Activated CD8-positive, alpha-beta memory T cell treated with anti-CD3 and anti-CD28 coated beads for 36 hours (primary cell): ENCODE data around the gene CFB. TPM values are rescaled to one million over a fixed set of nuclear protein-coding genes. Genes with fewer than 3 reads are reported as not detected.
"Not testable (repeated sequence)": the region's sequence is repeated elsewhere in the genome, so short reads cannot be mapped to it uniquely, and the experiment has no call there.

Experiments used
- CTCF ChIA-PET: fragments of 350-600 bp; sonication (Branson Sonifier 250); formaldehyde crosslinking; loops from one replicate; lab custom pipeline; 2021; ENCODE audit warnings: antibody characterized with exemption; lab: Charles Lee
- POLR2A ChIA-PET: fragments of 350-600 bp; sonication (Branson Sonifier 250); formaldehyde crosslinking; loops from one replicate; lab custom pipeline; 2021; ENCODE audit warnings: antibody characterized with exemption; lab: Charles Lee
- total RNA-seq, 2 experiments: library from RNA; stranded (reverse); gene quantifications; one replicate each; pipeline ENCODE4 v1.2.3, GENCODE V29; 2021

Gene CFB
- total RNA-seq, 2 experiments from 2014 or later = not detected

- ChIA-PET CTCF (interaction anchor here (0.6 kb wide), 1 partner anchor 136 kb away, joined by 3 read pairs; no protein-coding TSS in a partner anchor), POLR2A (no interaction called here)
Measured at GRCh38 chr6:31965700-31966099, 19.8 kb downstream of the CFB start.

- CTCF ChIA-PET = interaction anchor here (0.5 kb wide), 1 partner anchor 900 kb away, joined by 6 read pairs; no protein-coding TSS in a partner anchor
- POLR2A ChIA-PET = no interaction called here
Measured at GRCh38 chr6:31966506-31966905, 20.6 kb downstream of the CFB start.

- CTCF ChIA-PET = interaction anchor here (0.5 kb wide), 1 partner anchor 900 kb away, joined by 6 read pairs; no protein-coding TSS in a partner anchor
- POLR2A ChIA-PET = no interaction called here
Measured at GRCh38 chr6:31966997-31967925, 21.4 kb downstream of the CFB start.

DNA sequence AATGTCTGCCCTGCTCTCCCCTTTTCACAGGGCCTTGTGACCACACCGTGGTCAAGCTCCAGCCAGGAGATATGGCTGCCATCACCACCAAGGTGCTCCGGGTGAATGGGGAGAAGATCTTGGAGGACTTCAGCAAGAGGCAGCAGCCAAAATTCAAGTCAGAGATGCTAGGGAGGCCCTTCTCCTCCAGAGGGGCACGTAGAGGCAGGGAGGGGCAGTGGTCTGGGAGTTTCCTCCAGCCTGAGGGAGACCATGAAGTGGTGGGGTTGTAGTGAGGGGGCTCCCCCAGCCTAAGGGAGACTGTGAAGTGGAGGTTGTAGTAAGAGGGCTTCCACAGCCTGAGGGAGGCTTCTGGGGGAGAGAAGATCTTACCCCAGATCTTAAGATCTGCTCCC is 22.0 kb downstream of the CFB start:
- CTCF ChIA-PET = interaction anchor here (0.6 to 6.3 kb wide), 2 partner anchors 9 to 56 kb away, joined by 3 to 31 read pairs; partner anchors contain the start of genes NELFE and SKIC2
- POLR2A ChIA-PET = interaction anchor here (1.3 kb wide), 1 partner anchor 9 kb away, joined by 4 read pairs; no protein-coding TSS in a partner anchor

DNA sequence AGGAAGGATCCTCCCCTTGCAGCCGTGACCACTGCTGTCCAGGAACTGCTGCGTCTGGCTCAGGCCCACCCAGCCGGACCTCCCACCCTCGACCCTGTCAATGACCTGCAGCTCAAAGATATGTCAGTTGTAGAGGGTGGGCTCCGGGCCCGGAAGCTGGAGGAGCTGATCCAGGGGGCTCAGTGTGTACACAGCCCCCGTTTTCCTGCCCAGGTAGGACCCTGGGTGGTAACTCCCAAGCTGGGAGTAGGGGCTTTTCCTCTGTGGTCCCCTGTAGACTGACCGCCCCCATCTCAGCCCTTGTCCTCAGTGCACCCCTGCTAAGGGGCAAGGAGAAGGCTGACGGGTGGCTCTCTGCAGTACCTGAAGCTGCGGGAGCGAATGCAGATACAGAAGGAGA is 22.4 kb downstream of the CFB start:
- POLR2A ChIA-PET = interaction anchor here (1.3 kb wide), 1 partner anchor 9 kb away, joined by 4 read pairs; no protein-coding TSS in a partner anchor
- CTCF ChIA-PET = interaction anchor here (0.6 to 6.3 kb wide), 2 partner anchors 10 to 56 kb away, joined by 3 to 31 read pairs; partner anchors contain the start of genes NELFE and SKIC2

- POLR2A ChIA-PET = interaction anchor here (1.3 kb wide), 1 partner anchor 10 kb away, joined by 4 read pairs; no protein-coding TSS in a partner anchor
Measured at GRCh38 chr6:31968791-31969711, 23.2 kb downstream of the CFB start.

DNA sequence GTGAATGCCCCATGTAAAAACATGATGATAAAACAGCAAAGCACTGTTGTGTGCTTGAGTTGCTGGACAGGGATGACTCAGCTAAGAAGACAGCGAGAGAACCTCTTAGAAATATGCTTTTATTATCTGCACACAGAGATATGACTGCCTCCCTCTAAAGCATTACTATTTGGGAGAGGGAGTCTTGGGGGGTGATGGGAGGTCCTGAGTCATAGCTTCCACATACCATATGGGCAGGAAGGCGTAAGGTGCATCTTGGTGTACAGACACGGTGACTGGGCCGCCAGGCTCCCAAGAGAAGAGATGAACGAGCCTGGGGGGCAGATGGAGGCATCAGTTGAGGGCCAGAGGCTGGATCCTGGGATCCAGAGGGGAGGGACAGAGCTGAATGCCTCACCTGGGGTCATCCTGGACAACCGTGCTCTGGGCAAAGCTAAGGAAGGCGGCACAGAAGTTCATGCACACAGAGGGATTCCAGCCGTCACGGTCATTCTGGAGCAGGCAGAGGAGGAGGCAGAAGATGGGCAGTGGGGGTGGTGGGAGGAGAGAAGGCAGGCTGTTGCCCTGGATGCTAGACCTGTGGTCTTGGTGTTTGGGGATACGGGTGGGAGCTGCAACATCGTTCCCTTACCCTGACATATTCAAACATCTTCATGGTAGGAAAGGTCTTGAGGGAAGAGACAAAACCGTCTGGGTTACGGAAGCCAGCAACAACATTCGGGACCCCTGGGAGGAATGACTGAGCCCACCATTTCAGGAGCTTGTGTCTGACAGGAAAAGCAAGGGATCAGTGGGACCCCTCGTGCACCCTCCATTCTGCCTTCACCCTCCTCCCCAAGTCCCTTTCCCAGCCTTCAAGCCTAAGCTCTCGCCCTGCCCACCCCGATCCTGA is 24.1 kb downstream of the CFB start:
- ChIA-PET POLR2A (interaction anchor here (3.2 kb wide), 1 partner anchor 11 kb away, joined by 41 read pairs; the partner anchor contains the start of genes NELFE and SKIC2), CTCF (interaction anchor here (6.3 kb wide), 1 partner anchor 11 kb away, joined by 31 read pairs; the partner anchor contains the start of genes NELFE and SKIC2)

More at GRCh38 chr6:31968791-31969711, 23.2 kb downstream of the CFB start:
- CTCF ChIA-PET = interaction anchor here (0.6 to 6.3 kb wide), 2 partner anchors 10 to 57 kb away, joined by 3 to 31 read pairs; partner anchors contain the start of genes NELFE and SKIC2

GRCh38 chr6:31970604-31971271 is 24.8 kb downstream of the CFB start:
- CTCF ChIA-PET = interaction anchor here (6.3 kb wide), 1 partner anchor 12 kb away, joined by 31 read pairs; the partner anchor contains the start of genes NELFE and SKIC2
- POLR2A ChIA-PET = interaction anchor here (1.0 to 3.2 kb wide), 2 partner anchors 12 to 306 kb away, joined by 5 to 41 read pairs; partner anchors contain the start of genes GPANK1, NELFE and SKIC2

GRCh38 chr6:31971279-31971992 is 25.5 kb downstream of the CFB start:
- ChIA-PET CTCF (interaction anchor here (0.7 to 6.3 kb wide), 5 partner anchors 13 to 158 kb away, joined by 3 to 31 read pairs (median 4); partner anchors contain the start of genes NELFE and SKIC2), POLR2A (interaction anchor here (0.5 to 3.2 kb wide), 8 partner anchors 8 to 313 kb away, joined by 3 to 41 read pairs (median 4); partner anchors contain the start of genes ATF6B, GPANK1, NELFE and NEU1)

- ChIA-PET CTCF (interaction anchor here (0.7 to 6.3 kb wide), 5 partner anchors 13 to 158 kb away, joined by 3 to 31 read pairs (median 4); partner anchors contain the start of genes NELFE and SKIC2), POLR2A (interaction anchor here (0.5 to 3.2 kb wide), 8 partner anchors 9 to 313 kb away, joined by 3 to 41 read pairs (median 4); partner anchors contain the start of genes ATF6B, GPANK1, NELFE and NEU1)
Measured at GRCh38 chr6:31971993-31972708, 26.3 kb downstream of the CFB start, which contains the start of gene DXO. Gene DXO (minus strand): TSS chr6:31972138. CDS start chr6:31971675, 463 bp downstream.

- ChIA-PET CTCF (interaction anchor here (3.2 to 6.3 kb wide), 2 partner anchors 14 to 21 kb away, joined by 12 to 31 read pairs; partner anchors contain the start of genes NELFE and SKIC2), POLR2A (interaction anchor here (1.5 to 3.2 kb wide), 3 partner anchors 10 to 20 kb away, joined by 5 to 41 read pairs (median 5); partner anchors contain the start of genes NELFE and SKIC2)
Measured at GRCh38 chr6:31972709-31973350, 26.9 kb downstream of the CFB start.

DNA sequence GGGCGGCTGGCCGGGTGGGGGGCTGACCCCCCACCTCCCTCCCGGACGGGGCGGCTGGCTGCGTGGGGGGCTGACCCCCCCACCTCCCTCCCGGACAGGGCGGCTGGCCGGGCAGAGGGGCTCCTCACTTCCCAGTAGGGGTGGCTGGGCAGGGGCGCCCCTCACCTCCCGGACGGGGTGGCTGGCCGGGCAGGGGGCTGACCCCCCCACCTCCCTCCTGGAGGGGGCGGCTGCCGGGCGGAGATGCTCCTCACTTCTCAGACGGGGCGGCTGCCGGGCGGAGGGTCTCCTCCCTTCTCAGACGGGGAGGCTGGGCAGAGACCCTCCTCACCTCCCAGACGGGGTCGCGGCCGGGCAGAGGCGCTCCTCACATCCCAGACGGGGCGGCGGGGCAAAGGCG is 30.2 kb downstream of the CFB start:
- CTCF ChIA-PET, POLR2A ChIA-PET: not testable (repeated sequence)

- ChIA-PET CTCF (no interaction called here), POLR2A (no interaction called here)
Measured at GRCh38 chr6:31977816-31978431, 32.0 kb downstream of the CFB start.

- ChIA-PET CTCF (no interaction called here), POLR2A (no interaction called here)
Measured at GRCh38 chr6:31978831-31979230, 32.9 kb downstream of the CFB start.
